K562 (cell line): ENCODE results near the gene LPIN2. TPM values are rescaled to one million over a fixed set of nuclear protein-coding genes. Genes with fewer than 3 reads are reported as not detected.

Experiments used
- CBFA2T3 ChIP-seq: fragments of 450-650 bp; IDR thresholded peaks from 2 replicates; pipeline ENCODE4 v1.6.1; 2017
- CTBP1 ChIP-seq: fragments of 450-650 bp; IDR thresholded peaks from 2 replicates; pipeline ENCODE4 v1.6.1; 2016; ENCODE audit warnings: borderline replicate concordance
- GTF2B ChIP-seq: IDR thresholded peaks from 2 replicates; pipeline ENCODE4 v1.6.1; 2011; ENCODE audit not compliant: insufficient read length; ENCODE audit errors: extremely low read depth
- HOXB6 ChIP-seq: fragments of 250-450 bp; sonication (Bioruptor Pico); IDR thresholded peaks from 2 replicates; pipeline ENCODE4 v1.5.1; 2022; ENCODE audit warnings: mild to moderate bottlenecking, borderline replicate concordance
- IRF1 ChIP-seq: sonication (generic); formaldehyde crosslinking; IDR thresholded peaks from 2 replicates; pipeline ENCODE4 v1.8.0; 2022; ENCODE audit warnings: missing genetic modification reagents, mild to moderate bottlenecking, borderline replicate concordance
- JUN ChIP-seq, 2 experiments: sonication (generic) in 1 of 2; formaldehyde crosslinking in 1 of 2; IDR thresholded peaks; 2 replicates each; pipeline versions ENCODE4 v1.6.1 to v1.8.0; 2012 to 2022; ENCODE audit warnings: borderline replicate concordance in 2 of 2, mild to moderate bottlenecking in 2 of 2, improper control_type of control experiment in 1 of 2, low read depth in 1 of 2, low read length in 1 of 2, missing genetic modification reagents in 1 of 2
- KAT7 ChIP-seq: sonication (generic); formaldehyde crosslinking; IDR thresholded peaks from 2 replicates; pipeline ENCODE4 v1.8.0; 2022; ENCODE audit warnings: missing genetic modification reagents, mild to moderate bottlenecking, borderline replicate concordance
- KAT8 ChIP-seq: fragments of 450-650 bp; IDR thresholded peaks from 2 replicates; pipeline ENCODE4 v1.6.1; 2016; ENCODE audit warnings: low read depth, mild to moderate bottlenecking
- MEF2D ChIP-seq: conservative IDR thresholded peaks from 2 replicates; pipeline ENCODE4 v1.6.1; 2016; ENCODE audit warnings: low read depth, missing genetic modification characterization, missing compliant biosample characterization
- POLR2G ChIP-seq: fragments of 200-400 bp; formaldehyde crosslinking; IDR thresholded peaks from 2 replicates; pipeline ENCODE4 v1.6.1; 2017; ENCODE audit warnings: low read depth, mild to moderate bottlenecking, antibody characterized with exemption, low read length, moderate library complexity
- RBM39 ChIP-seq: fragments of 200-400 bp; formaldehyde crosslinking; optimal IDR thresholded peaks from 2 replicates; pipeline ENCODE3; 2018; ENCODE audit warnings: low read depth, low read length
- RFX1 ChIP-seq: fragments of 450-650 bp; IDR thresholded peaks from 2 replicates; pipeline ENCODE4 v1.6.1; 2016; ENCODE audit warnings: mild to moderate bottlenecking, moderate library complexity
- SIRT6 ChIP-seq: IDR thresholded peaks from one replicate; pipeline ENCODE4 v1.6.1; 2012; ENCODE audit warnings: low read depth, mild to moderate bottlenecking, control low read depth, inconsistent platforms, low read length, moderate library complexity
- STAT6 ChIP-seq: sonication (generic); formaldehyde crosslinking; IDR thresholded peaks from 2 replicates; pipeline ENCODE4 v1.8.1; 2023; ENCODE audit warnings: mild to moderate bottlenecking, missing genetic modification reagents
- ZBTB11 ChIP-seq, 3 experiments: fragments of 200-800 bp in 1 of 3; fragments of 250-450 bp in 1 of 3; fragments of 450-650 bp in 1 of 3; sonication (Bioruptor Pico) in 1 of 3; sonication (Bioruptor generic) in 1 of 3; formaldehyde crosslinking in 1 of 3; IDR thresholded peaks; 2 replicates each; pipeline versions ENCODE4 v1.6.1 to v1.8.0; 2016 to 2022; ENCODE audit warnings: mild to moderate bottlenecking in 2 of 3, missing genetic modification characterization in 2 of 3, missing compliant biosample characterization in 1 of 3, moderate library complexity in 1 of 3
- ZBTB34 ChIP-seq: fragments of 250-450 bp; sonication (Bioruptor Pico); IDR thresholded peaks from 2 replicates; pipeline ENCODE4 v1.8.0; 2021; ENCODE audit warnings: mild to moderate bottlenecking, moderate library complexity
- ZNF668 ChIP-seq: fragments of 250-450 bp; sonication (Bioruptor Pico); IDR thresholded peaks from 2 replicates; pipeline ENCODE4 v1.8.0; 2022; ENCODE audit warnings: mild to moderate bottlenecking, inconsistent platforms
- polyA plus RNA-seq, 8 experiments: library from polyadenylated mRNA; depleted of rRNA in 4 of 8; stranded (reverse) in 5 of 8; unstranded in 3 of 8; fragments of >200 nt; fragmentation: Nextera tagmentation in 2 of 8; fragmentation: Illumina TruSeq in 1 of 8; extraction: Ambion mirVana in 2 of 8; extraction: Trizol in 1 of 8; gene quantifications; 2 replicates each; pipeline versions ENCODE4 v1.2.1 to v1.2.3, GENCODE V29; 2011 to 2014; ENCODE audit warnings: inconsistent platforms in 1 of 8, missing spikeins in 1 of 8
- total RNA-seq, 7 experiments: library from RNA; depleted of rRNA in 6 of 7; stranded (reverse); fragments of >200 nt in 6 of 7; fragmentation: Illumina TruSeq in 2 of 7; extraction: Trizol in 2 of 7; gene quantifications; 2 replicates each; pipeline versions ENCODE4 v1.2.1 to v1.2.3, GENCODE V29; 2011 to 2021; ENCODE audit warnings: low replicate concordance in 1 of 7

Gene LPIN2
- total and polyA plus RNA-seq, 9 of the 15 experiments (the other 6 are each of a cell fraction or from before 2014, with no cell fraction given): 5.2 to 34.8 (median 24.6) TPM

GRCh38 chr18:3013024-3013804, at the start of gene LPIN2 (continued):
- TF ChIP-seq ZBTB11 (CRISPR knock-in tag; IDR thresholded peaks at IDR 0.05) (peak in 1 of 3 experiments; percentile 84; a peak in 2 of 6 replicates), RBM39 (no peak), RFX1 (peak; percentile 99), ZNF668 (CRISPR knock-in tag) (no peak), CTBP1 (peak; percentile 78; the same call in 1 of the 2 replicates), GTF2B (no peak), MEF2D (tag) (no peak), HOXB6 (no peak), KAT8 (no peak), ZBTB34 (CRISPR knock-in tag) (no peak), KAT7 (no peak), JUN (IDR thresholded peaks at IDR 0.05; ENCODE audit: borderline replicate concordance, low read depth, low read length) (no peak), JUN (CRISPR knock-in tag; IDR thresholded peaks at IDR 0.05; ENCODE audit: borderline replicate concordance) (no peak), STAT6 (CRISPR knock-in tag) (peak; percentile 30; the same call in 1 of the 2 replicates), IRF1 (no peak), POLR2G (peak; percentile 95), SIRT6 (no peak), CBFA2T3 (no peak)
